Keratinocyte (primary cell): Measurements from ENCODE around the gene GID8. TPM values are rescaled to one million over a fixed set of nuclear protein-coding genes. Genes with fewer than 3 reads are reported as not detected.

Experiments used
- DNase-seq: peaks from one replicate; pipeline ENCODE4 v3.0.0-alpha.2; 2011; ENCODE audit warnings: low read depth, missing footprints, low spot score
- FAIRE-seq: peaks from 2 replicates; lab custom pipeline; 2011; peaks lifted over from hg19 to GRCh38; lab: Jason Lieb, UNC
- H2AFZ ChIP-seq: 2 replicates; pipeline ENCODE4 v1.6.0; 2012; ENCODE audit warnings: low read length, control low read depth, inconsistent platforms; ENCODE audit not compliant: control insufficient read depth
- H3K27ac ChIP-seq: 2 replicates; pipeline ENCODE4 v1.5.1; 2011; ENCODE audit warnings: low read length; ENCODE audit not compliant: control insufficient read depth, insufficient read depth
- H3K27me3 ChIP-seq: 3 replicates; pipeline ENCODE4 v1.6.0; 2011; ENCODE audit warnings: low read length; ENCODE audit not compliant: control insufficient read depth, insufficient read depth; ENCODE audit errors: extremely low read depth
- H3K36me3 ChIP-seq, 2 experiments: 2 replicates in 1 of 2; 3 replicates in 1 of 2; pipeline ENCODE4 v1.5.1; 2011; ENCODE audit warnings: low read length in 2 of 2, mild to moderate bottlenecking in 1 of 2; ENCODE audit not compliant: control insufficient read depth in 2 of 2, insufficient read depth in 2 of 2; ENCODE audit errors: extremely low read depth in 1 of 2
- H3K4me1 ChIP-seq: 3 replicates; pipeline ENCODE4 v1.5.1; 2011; ENCODE audit warnings: low read length; ENCODE audit not compliant: control insufficient read depth, insufficient read depth; ENCODE audit errors: extremely low read depth
- H3K4me2 ChIP-seq: 3 replicates; pipeline ENCODE4 v1.6.0; 2011; ENCODE audit warnings: low read depth, low read length; ENCODE audit not compliant: control insufficient read depth, insufficient read depth; ENCODE audit errors: extremely low read depth
- H3K4me3 ChIP-seq, 3 experiments: fragments of 200-600 bp in 1 of 3; sonication (generic) in 1 of 3; 2 replicates in 2 of 3; 3 replicates in 1 of 3; pipeline ENCODE4 v1.5.1; 2011 to 2016; ENCODE audit warnings: low read length in 3 of 3, mild to moderate bottlenecking in 3 of 3, control low read depth in 2 of 3, inconsistent platforms in 1 of 3, low read depth in 1 of 3, mixed read lengths in 1 of 3, mixed run types in 1 of 3, moderate library complexity in 1 of 3; ENCODE audit not compliant: control insufficient read depth in 2 of 3, insufficient read depth in 2 of 3; ENCODE audit errors: extremely low read depth in 1 of 3
- H3K79me2 ChIP-seq: 2 replicates; pipeline ENCODE4 v1.6.0; 2012; ENCODE audit warnings: low read length; ENCODE audit not compliant: control insufficient read depth, insufficient read depth
- H3K9ac ChIP-seq: 3 replicates; pipeline ENCODE4 v1.6.0; 2011; ENCODE audit warnings: low read length; ENCODE audit not compliant: control insufficient read depth, insufficient read depth; ENCODE audit errors: extremely low read depth
- H3K9me1 ChIP-seq: 3 replicates; pipeline ENCODE4 v1.6.0; 2011; ENCODE audit warnings: low read length; ENCODE audit not compliant: control insufficient read depth, insufficient read depth; ENCODE audit errors: extremely low read depth
- H3K9me3 ChIP-seq: 2 replicates; pipeline ENCODE4 v1.5.1; 2012; ENCODE audit warnings: low read depth, low read length; ENCODE audit not compliant: control insufficient read depth
- H4K20me1 ChIP-seq: 3 replicates; pipeline ENCODE4 v1.6.0; 2011; ENCODE audit warnings: low read length; ENCODE audit not compliant: control insufficient read depth, insufficient read depth; ENCODE audit errors: extremely low read depth
- CTCF ChIP-seq, 3 experiments: IDR thresholded peaks in 1 of 3; conservative IDR thresholded peaks in 1 of 3; optimal IDR thresholded peaks in 1 of 3; 2 replicates in 2 of 3; 3 replicates in 1 of 3; pipeline versions ENCODE3 to v1.5.1; 2011; ENCODE audit warnings: low read length in 3 of 3, mild to moderate bottlenecking in 3 of 3, moderate library complexity in 2 of 3, control low read depth in 1 of 3, inconsistent platforms in 1 of 3; ENCODE audit not compliant: insufficient read depth in 2 of 3; ENCODE audit errors: extremely low read depth in 1 of 3
- EZH2 ChIP-seq: IDR thresholded peaks from one replicate; pipeline ENCODE4 v1.6.1; 2012; ENCODE audit warnings: inconsistent platforms, mild to moderate bottlenecking, low read length, moderate library complexity
- dilution Hi-C: fragments of 300-500 bp; cut with MboI; formaldehyde crosslinking; loops from one replicate; pipeline ENCODE4 v1.7.0; 2020; ENCODE audit warnings: low sequenced_read_pairs; ENCODE audit not compliant: extremely low pct_ligation_motif_present
- polyA plus RNA-seq, 5 experiments: library from polyadenylated mRNA; depleted of rRNA in 3 of 5; stranded (reverse) in 3 of 5; stranded (forward) in 1 of 5; unstranded in 1 of 5; fragments of >200 nt; gene quantifications; 1 replicate in 1 of 5; 2 replicates in 3 of 5; 3 replicates in 1 of 5; pipeline versions ENCODE4 v1.2.1 to v1.2.3, GENCODE V29; 2011 to 2012; ENCODE audit warnings: missing spikeins in 2 of 5, low read depth in 1 of 5, low replicate concordance in 1 of 5

The GID8 gene
- polyA plus RNA-seq, 1 donor (not counting 4 experiments of a cell fraction or from before 2014, with no cell fraction given) = 23.7 TPM

GRCh38 chr20:62943396-62943795 is 5.4 kb downstream of the GID8 start:
- H3K36me3 ChIP-seq = peaks cover 34 to 47% of the 10 kb centered on the region in 2 experiments
- no peaks in the 10 kb centered on the region for H3K27me3 ChIP-seq
- no peak overlapping the region for H3K4me2 ChIP-seq
- H3K79me2 ChIP-seq = peaks cover 41% of the 10 kb centered on the region
- H3K4me1 ChIP-seq = peaks cover 10% of the 10 kb centered on the region
- no peak for FAIRE-seq
- H3K9ac ChIP-seq = no peak overlapping the region
- no peak overlapping the region for H2AFZ ChIP-seq
- DNase-seq = no peak
- no peaks in the 10 kb centered on the region for H3K9me3 ChIP-seq
- TF ChIP-seq EZH2 = no peak
- no peak for TF ChIP-seq CTCF (optimal IDR thresholded peaks at IDR 0.05 in 1 of 3, IDR thresholded peaks at IDR 0.05 in 1 of 3, conservative IDR thresholded peaks at IDR 0.05 in 1 of 3; ENCODE audit: extremely low read depth in 1 of 3, insufficient read depth in 2 of 3, low read length in 3 of 3)
- dilution Hi-C loops = no loop called here
- no peaks in the 10 kb centered on the region for H4K20me1 ChIP-seq
- no peak overlapping the region for H3K4me3 ChIP-seq
- H3K9me1 ChIP-seq = no peaks in the 10 kb centered on the region
- no peak overlapping the region for H3K27ac ChIP-seq

GRCh38 chr20:62944184-62944583 is 6.2 kb downstream of the GID8 start:
- peaks cover 36 to 47% of the 10 kb centered on the region in 2 experiments for H3K36me3 ChIP-seq
- no peaks in the 10 kb centered on the region for H3K27me3 ChIP-seq
- no peaks in the 10 kb centered on the region for H3K9me3 ChIP-seq
- dilution Hi-C loops = no loop called here
- H3K4me2 ChIP-seq = no peak overlapping the region
- DNase-seq (no peak), FAIRE-seq (no peak)
- H3K4me1 ChIP-seq = peaks cover 7% of the 10 kb centered on the region
- no peak for TF ChIP-seq EZH2
- TF ChIP-seq CTCF (optimal IDR thresholded peaks at IDR 0.05 in 1 of 3, IDR thresholded peaks at IDR 0.05 in 1 of 3, conservative IDR thresholded peaks at IDR 0.05 in 1 of 3; ENCODE audit: extremely low read depth in 1 of 3, insufficient read depth in 2 of 3, low read length in 3 of 3) = no peak
- H4K20me1 ChIP-seq = no peaks in the 10 kb centered on the region
- no peak overlapping the region for H2AFZ ChIP-seq
- no peak overlapping the region for H3K4me3 ChIP-seq
- peaks cover 33% of the 10 kb centered on the region for H3K79me2 ChIP-seq
- no peaks in the 10 kb centered on the region for H3K9me1 ChIP-seq
- H3K9ac ChIP-seq = no peak overlapping the region
- no peak overlapping the region for H3K27ac ChIP-seq
